Activated naive CD8-positive, alpha-beta T cell treated with anti-CD3 and anti-CD28 coated beads, Interleukin-2, amount 50 U/mL, for 16 hours (primary cell): ENCODE measurements around the gene SLC44A1.
A peak's percentile ranks its signal among the peaks of the same experiment; 100 is the strongest.

Experiments
- DNase-seq: peaks from one replicate; pipeline ENCODE4 v3.0.0-alpha.2; 2020; ENCODE audit warnings: low read depth, low spot score

Gene SLC44A1

DNA sequence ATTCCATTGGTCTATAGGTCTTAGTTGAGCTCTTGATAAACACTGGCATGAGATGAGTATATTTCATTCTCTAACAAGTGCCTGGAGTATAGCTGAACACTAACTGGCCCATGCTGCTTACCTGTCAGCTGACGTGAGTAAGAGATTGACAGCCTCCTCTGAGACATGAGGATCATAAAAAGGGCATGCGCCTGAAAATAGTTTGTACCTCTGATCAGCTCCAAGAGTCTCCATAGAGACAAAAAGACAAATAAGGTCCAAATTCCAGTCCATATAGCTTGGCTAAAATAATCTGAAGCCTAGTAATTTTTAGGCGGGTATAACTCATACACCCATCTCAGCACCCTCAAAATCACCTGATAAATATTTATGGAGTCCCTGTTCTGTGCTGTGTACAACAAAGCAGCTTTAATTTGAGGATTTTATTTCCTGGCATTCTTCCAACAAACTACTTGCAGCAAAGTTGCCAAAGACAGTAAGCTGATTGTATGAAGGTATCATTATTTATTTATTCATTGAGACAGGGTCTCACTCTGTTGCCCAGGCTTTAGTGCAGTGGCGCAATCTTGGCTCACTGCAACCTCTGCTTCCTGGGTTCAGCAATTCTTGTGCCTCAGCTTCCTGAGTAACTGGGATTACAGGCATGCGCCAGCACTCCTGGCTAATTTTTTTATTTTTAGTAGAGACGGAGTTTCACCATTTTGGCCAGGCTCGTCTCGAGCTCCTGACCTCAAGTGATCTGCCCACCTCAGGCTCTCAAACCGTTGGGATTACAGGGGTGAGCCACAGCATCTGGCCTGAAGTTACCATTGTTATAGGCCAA, 187.2 kb downstream of the SLC44A1 start:
- no peak for DNase-seq

DNA sequence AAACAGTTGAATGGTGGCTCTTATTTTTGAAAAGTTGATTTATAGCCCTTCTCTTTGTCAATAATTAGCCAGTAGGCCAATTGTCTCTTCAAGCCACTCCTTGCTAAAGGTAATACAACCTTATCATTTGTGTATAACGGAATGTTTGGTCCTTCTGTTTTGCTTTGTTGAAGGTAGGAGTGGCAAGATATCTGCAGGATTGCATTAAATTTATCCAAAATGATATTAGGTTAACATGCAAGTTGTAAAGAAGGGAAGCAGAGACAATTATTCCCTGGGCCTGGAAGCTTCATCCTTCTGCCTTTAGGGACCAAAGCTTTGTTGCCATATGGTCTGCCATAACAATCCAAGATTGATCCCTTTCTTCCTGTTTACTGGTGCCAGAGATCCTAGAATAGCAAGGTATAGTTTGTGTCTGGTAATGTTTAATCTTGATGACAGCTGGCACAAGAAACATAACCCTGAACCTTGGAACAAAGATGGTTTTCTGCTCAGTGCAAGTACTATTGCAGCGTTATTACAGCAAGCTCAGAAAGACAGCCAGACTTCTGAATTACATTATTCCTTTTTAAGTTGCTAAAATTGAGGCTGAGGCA, 187.9 kb downstream of the SLC44A1 start:
- no peak for DNase-seq

DNA sequence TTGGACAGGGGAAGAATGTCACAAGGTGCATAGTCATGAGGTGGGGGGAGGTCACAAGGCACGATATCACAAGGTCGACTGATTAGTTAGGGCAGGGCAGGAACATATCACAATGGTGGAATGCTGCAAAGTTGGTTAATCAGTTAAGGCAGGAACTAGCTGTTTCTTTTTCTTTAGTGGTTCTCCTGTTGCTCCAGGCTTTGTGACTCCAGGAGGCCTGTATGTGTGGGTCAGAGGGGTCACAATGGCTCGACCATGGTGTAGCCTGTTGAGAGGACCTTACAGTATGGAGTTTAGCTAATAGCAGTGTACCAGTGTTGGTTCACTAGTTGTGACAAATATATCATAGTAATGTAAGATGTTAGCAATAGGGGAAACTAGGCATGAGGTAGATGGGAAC, 191.0 kb downstream of the SLC44A1 start:
- DNase-seq = no peak

DNA sequence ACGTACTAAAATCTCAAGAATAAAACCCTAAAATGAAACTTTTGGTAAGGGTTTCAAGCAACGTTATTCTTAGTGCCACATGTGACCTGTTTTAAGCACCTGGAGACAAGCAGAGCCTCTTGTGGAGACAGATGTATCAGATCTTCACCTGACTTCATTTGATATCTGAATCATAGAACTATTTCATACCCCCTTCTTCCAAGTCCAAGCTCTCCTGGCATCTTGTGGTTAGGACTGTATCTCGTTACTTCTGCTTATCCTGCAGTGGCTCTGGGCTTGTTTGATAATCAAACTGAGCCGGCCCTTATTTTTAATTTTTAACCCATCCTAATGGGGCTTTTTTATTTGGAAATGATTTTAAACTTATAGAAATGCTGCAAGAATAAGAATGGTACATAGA, 192.3 kb downstream of the SLC44A1 start:
- DNase-seq = no peak

DNA sequence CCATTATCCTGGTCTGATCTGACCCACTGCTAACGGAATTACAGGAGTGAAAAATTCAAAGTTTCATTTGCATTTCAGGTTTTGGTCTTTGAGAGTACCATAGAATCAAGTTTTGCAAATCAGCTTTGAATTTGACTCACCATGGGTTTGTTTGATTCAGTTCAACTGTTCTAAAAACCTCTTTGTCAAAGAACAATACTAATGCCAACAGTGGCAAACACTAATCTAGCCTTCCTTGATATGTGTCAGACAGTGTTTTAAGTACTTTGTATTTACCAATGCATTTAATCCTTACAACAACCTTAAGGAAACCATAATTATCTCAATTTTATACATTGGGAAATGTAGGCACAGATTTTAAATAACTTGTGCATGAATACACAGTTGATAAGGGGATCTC, 193.3 kb downstream of the SLC44A1 start:
- DNase-seq = no peak

DNA sequence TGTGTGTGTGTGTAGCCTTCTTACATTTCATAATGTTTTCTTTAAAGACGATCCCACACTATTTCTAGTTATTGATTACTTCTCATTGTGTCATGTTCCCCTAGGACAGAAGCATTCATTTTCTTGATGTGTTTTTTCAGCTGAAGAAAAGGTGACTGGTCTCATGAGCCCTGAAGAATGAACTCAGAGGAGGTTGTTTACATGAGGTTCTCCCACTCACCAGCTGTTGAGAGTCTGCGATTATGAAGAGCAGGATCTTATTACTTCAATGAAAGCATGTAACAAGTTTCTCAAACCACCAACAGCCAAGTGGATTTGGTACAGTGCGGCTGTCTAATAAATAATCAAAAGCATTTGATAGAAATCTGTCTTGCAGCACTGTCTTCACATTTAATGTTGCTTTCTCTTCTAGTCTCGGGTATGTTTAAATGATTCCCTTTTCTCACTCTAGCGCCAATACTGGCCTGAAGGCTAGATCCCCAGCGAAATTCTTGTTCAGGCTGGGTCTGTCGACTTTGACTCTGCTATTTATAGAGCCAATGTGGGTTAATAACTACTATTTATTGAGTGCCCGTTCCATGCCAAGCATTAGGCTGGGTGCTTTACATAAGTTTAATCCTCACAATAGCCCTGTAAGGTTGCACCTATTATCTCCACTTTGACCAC, 193.8 kb downstream of the SLC44A1 start:
- DNase-seq = no peak

DNA sequence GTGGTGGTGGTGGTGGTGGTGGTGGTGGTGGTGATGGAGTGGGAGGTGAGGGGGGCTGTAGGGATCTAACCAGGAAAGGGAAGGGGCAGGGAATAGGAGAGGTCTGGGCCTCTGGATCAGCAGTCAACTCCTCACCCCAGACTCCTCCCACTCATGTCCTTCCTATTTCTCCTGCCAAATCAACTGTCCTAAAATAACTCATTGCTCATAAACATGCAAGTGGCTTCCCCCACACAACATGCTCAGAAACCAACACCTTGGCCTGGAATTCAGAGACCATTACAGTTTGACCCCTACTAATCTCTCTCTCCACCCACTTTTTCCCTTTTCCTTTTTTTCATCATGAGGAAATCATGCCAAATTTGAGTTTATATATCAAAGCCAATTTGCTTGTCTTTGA, 195.0 kb downstream of the SLC44A1 start:
- DNase-seq = no peak

DNA sequence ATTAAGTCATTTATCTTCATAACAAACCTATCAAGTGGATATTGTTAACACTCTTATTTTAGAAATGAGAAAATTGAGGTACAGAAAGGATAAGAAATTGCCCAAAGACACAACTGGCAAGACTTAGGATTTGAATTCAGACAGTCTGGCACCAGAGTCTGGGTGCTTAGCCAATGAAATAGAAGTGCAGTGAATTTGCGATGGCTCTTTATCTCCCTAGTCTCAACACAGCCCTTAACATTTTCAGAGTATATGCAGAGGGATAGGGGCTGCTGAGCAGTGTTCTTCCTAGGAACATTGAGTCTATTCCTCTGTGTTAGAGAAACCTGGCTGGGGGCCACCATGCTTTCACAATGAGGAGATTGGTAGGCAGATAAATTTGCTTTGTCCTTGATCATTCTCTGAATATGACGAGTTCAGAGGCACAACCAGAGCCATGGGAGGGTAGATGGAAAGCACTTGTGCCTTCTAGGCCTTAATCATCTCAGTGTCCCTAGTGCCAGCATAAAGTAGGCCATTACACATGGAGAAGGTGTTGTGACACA, 197.2 kb downstream of the SLC44A1 start:
- no peak for DNase-seq

DNA sequence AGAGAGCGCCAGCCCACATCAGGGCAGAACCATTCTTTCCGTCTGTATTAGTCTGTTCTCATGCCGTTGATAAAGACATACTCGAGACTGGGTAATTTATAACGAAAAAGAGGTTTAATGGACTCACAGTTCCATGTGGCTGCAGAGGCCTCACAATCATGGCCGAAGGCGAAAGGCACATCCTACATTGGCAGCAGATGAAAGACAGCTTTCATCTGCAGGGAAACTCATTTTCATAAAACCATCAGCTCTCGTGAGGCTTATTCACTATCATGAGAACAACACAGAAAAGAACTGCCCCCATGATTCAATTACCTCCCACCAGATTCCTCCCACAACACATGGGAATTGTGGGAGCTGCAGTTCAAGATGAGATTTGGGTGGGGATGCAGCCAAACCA, 198.7 kb downstream of the SLC44A1 start:
- DNase-seq = no peak

DNA sequence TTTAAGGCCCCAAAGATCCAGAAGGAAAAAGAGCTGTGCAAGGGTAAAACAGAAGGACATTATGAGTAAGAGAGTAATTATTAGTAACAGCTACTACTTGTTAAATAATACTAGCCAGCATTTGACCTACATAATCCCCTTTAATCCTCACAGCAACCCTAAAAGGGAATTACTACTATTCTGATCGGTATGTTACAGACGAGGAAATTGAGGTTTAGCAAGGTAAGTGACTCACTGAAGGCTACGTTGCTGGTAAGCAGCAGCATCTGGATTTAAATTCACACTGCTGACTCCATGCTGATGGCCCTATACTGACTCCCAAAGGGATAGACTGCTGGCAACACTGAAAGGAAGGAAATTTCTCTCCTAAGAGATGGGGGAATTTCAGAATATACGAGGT, 199.7 kb downstream of the SLC44A1 start:
- no peak for DNase-seq

DNA sequence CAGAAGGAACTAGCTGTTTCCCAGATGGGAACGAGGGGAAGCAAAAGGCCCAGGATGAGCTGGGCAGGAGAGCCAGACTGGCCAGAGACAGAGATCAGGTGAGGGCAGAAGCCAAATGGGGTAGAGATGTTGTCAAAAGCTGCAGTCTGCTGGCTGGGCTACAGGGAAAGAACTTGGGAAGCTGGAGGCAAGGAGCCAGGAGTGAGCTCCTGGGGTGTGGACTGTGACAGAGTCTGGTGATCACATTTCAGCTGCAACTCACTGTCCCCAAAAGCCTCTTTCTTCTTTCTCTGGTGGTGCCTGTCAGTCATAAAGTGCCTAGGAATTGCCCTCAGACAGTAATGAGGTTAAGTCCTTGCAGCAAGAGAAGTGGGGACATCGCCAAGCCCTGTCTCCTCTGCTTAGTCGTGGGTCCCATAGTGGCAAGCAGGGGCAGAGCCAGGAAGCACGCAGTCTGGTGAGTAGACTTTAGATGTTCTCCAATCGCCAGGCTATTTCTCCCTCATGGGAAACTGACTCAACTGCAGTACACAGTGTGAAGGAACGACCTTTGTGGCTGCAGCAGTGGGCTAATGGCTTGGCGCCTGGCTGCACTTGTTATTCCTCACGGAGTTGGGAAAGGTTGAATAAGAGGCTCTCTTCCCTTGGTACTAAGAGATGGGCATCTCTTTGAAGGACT, 200.9 kb downstream of the SLC44A1 start:
- DNase-seq = no peak

DNA sequence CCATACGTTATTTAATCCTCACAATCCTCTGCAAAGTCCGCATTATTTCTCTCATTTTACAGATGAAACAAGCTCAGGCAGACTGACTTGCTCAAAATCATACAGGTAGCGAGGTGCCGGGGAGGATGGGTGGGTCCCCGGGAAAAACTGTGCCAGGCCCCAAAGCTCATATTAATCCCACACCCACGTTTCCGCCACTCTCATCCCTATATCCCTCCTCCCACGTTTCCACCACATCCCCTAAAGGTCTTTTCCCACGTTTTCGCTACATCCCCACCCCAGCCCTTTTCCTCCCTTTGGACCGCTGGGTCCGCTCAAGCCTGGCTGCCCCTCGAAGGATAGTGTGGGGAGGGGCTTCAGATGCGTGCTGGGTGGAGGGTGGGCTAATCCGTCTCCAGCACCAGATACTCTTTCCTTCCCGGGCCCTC, 202.9 kb downstream of the SLC44A1 start:
- DNase-seq = no peak

DNA sequence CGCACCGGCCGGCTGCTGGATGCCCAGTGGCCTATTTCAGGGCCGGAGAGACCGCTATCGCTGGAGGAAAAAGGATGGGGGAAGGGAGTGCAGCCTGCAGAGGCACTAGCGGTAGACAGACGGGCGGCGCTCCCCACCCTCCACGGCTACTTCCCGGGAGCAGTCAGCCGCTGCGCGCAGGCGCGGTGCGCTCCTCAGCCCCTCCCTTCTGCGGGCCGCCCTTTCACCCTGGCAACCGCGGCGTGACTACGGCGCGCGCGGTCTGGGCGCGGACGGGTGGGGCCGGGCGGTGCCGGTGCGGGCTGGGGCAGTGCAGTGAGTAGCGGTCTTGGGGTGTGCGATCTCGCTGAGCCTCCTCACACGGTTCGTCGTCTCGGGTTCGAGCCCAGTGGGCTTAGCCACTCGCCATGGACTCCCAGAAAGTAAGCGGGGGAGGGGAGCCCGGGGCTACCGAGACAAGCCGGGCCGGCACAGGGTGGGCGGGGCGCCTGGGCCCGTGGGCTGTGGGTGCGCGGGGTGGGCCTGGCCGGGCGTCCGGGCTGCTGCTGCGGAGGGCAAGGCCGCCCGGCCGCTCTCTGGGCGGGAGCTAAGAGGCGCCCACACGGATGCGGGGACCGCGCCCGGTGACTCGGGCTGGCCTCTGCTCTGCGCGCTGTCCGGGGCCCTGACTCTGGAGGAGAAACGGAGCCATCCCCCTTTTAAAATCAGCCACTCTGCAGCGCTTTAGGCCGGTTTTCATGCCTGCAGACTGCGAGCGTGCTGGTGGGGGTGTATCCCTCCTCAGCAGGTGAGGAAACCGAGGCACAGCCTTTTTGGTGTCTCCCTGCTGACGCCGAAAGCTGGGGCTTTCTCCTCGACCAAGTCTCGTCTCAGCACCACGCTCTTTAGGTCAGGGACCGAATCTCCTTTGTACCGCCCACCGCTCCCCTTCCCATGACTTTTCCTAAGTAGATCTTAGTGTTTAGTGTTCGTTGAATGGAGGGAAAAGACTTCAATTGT, 203.7 kb downstream of the SLC44A1 start, which contains the start of gene FSD1L:
TSS of gene FSD1L (plus strand) at position 221 of the 999 bp plus-strand sequence. CDS start at position 408, 187 bp downstream.
- DNase-seq = peak; percentile 52

DNA sequence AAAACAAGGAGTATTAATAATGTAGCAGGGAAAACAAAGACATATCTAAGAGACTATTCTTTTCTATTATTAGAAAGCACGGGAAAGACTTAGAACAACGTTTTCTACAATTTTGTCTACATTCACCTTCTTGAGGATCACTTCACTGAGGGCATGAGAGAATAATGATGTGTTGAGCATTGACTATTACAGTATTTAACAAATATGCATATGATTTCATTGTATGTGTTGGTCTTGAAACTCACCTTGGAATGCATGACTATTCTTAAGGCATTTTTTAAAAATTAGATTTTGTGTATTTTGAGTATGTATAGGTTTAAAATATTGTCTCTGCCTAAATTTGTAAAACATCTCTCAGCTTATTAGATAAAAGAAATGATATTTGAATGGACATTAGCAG, 204.6 kb downstream of the SLC44A1 start:
- DNase-seq = no peak

DNA sequence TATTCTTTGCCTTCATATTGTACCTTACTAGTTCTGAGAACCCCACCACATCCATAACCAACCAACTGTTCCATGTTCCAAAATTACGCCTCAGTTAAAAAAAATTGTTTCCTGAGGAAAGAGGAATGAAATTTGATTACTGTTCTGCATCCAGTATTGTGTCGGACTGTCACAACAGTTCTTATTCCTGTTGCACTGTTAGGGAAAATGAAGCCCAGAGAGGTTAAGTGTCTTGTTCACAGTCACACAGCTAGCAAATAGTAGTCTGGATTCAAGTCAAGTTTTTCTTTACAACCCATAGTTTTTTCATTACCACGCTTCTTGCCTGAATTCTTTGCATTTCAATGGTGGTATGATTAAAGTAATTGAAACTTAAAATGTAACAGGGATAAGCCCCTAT, 207.7 kb downstream of the SLC44A1 start:
- no peak for DNase-seq

DNA sequence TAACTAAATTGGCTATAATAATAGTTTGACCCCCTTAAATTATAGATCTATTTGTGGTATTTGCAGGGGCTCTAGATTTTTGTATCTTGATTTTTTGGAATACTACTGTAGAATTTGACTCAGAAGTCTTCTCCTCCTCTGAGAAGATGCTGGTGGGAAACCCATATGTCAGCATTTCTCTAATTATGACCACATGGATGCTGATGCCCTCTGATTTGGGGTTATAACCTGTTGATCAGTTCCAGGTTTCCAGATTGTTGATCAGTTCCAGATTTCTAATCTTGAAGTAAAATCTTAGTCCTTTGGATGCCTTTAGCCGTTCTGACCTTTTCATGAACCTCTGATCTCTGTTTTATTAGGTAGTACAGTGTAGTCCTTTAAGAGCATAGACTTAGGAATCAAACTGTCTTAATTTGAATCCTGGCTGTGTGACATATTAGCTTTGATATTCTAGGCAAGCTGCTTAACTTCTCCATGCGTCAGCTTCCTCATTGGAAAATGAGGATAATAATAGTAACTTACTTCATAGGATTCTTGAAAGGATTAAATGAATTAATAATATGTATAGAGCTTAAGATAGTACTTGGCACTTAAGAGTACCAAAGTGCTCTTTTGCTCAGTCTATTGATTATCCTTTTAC, 211.5 kb downstream of the SLC44A1 start:
- DNase-seq = no peak

DNA sequence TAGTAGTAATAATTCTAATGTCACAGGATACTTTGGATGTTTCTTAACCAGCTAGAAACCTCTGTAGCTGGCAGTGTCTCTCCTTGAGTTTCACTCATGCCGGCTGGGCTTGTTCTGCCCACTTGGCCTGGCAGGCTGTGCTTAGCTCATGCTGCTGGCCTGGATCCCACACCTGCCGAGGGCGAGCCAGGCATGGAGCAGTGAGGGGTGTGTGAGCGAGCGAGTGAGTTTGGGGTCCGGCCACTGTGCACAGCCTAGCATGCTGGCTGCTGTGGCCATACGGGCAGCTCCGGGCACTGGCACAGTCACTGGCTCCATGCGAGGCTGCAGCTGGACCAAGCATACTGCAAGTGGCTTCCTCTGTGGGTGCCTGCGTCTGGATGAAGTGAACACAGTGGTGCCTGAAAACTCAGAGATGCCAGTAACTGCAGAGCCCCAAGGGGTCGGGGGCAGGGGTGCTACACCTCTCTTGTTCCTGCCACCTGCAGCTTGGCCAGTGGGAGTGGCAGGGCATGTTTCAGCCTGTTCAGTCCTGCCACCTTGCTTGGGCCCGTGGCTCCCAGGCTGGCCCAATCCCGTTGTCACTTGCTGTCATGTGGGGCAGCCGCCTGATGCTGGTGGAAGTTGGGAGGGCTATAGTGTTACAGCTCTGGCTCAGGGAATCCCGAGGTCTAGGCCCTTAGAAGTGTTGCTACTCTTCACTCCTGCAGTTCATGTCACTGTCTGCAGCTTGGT, 213.3 kb downstream of the SLC44A1 start:
- DNase-seq = no peak

DNA sequence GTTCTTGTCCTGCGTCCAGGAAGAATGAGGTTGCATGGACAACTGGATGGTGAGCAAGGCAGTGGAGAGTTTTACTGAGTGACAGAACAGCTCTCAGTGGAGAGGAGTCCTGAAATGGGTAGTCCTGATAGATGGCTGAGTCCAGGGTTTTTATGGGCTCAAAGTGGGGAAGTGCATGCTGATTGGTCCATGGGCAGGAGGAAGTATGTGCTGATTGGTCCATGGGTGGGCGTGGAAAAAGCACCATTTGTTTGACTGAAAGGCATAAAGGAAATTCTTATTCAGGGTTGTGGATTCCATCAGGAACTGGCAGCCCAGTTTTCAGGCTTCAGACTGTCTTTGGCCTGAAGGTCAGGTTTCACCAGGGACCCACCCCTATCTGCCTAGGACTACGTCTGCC, 214.0 kb downstream of the SLC44A1 start:
- no peak for DNase-seq

DNA sequence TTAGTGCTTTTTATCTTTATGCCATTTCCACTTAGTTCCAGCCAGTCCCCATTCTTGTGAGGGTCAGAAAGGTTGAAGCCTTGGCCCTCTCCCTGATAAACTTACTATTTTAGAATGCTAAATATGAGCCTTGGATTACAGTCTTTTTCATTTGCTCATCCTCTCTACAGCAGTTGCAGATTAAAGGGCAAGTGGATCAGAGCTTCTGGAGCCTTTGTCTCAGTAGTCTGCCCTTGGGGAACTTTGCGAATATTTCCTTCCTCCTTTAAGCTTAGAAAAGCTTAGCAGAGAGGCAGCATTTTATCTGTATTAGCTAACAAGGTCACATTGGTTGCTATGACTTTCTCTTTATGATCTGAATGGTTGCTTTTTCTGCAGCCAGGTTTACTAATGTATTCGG, 214.9 kb downstream of the SLC44A1 start:
- DNase-seq = no peak
